ENCODE measurements around the gene STRC. TPM values are rescaled to one million over a fixed set of nuclear protein-coding genes. Genes with fewer than 3 reads are reported as not detected.
"Not testable (repeated sequence)": the region's sequence is repeated elsewhere in the genome, so short reads cannot be mapped to it uniquely, and the experiment has no call there.

Gene STRC
- total RNA-seq (under 1 TPM; 0.45 to 0.90 TPM), polyA plus RNA-seq (1 to 10 TPM in 1 of 2 donors, not detected in 1; 1.2 TPM)
- long read RNA-seq, donor 1, partial matches to known transcripts = 0 of 2 reads
- long read RNA-seq, donor 1, other reads (novel, unspliced or antisense) = 2 of 2 reads
- long read RNA-seq, donor 2 = 0 reads

DNA sequence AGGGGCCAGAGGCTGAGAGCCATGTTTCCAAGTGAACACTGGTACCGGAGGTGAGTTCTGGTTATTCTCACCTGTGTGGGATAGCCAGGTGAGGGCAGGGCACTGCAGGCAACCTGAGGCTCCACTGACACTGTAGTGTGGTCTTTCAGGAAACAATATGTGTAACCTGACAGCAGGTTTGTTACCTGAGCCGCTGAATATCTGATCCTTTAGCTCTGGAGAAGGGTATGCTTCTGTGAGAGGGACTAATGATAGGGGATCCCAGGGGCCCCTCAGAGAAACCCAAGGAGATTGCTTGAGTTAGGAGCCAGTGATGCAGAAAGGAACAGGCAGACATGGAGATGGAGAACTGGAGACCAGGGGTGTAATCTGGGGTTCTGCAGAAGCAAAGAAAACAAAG, at the start of gene STRC:
Gene STRC, minus strand, starts transcription at position 101 of the 400 bp plus-strand sequence. Its CDS starts 78 bp downstream, at position 23.
- intact Hi-C loops (cut with DNase I); H3K9me3 ChIP-seq (ENCODE audit: control insufficient read depth, low read length); H3K4me1 ChIP-seq (ENCODE audit: control insufficient read depth in 1 of 2, insufficient read depth in 2 of 2, low read length in 2 of 2); DNase-seq; H3K36me3 ChIP-seq (ENCODE audit: control insufficient read depth in 1 of 2, insufficient read depth in 2 of 2, low read length in 1 of 2); ATAC-seq (ENCODE audit: low FRiP score); H3K27me3 ChIP-seq (ENCODE audit: control insufficient read depth in 1 of 2, insufficient read depth in 2 of 2, low read length in 1 of 2); H3K4me3 ChIP-seq (ENCODE audit: low read length in 2 of 2); H3K27ac ChIP-seq (ENCODE audit: low read depth in 1 of 2, low read length in 2 of 2): not testable (repeated sequence)
- no CpG with 5 or more reads among the region's 2 CpGs for WGBS, 2 donors

DNA sequence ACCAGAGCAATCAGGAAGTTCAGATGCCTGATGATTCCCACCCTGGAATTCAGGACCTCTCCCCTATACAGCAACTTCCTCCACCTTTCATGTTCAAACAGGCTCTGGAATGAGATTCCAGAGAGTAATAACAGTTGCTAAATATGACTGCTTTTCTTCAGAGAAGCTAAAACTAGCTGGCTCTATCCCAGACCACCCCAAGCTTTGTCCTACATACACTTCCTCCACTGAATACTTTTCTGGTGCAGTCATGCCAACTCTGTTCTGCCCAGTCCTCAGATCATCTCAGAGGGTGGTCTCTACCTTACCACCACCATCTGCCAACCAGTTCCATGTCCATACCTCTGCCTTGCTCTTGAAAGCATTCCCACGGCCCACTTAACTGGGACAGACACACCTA, 47.6 kb upstream of the STRC start:
- H3K27ac ChIP-seq (ENCODE audit: low read depth in 1 of 2, low read length in 2 of 2); H3K9me3 ChIP-seq (ENCODE audit: control insufficient read depth, low read length); ATAC-seq (ENCODE audit: low FRiP score); H3K36me3 ChIP-seq (ENCODE audit: control insufficient read depth in 1 of 2, insufficient read depth in 2 of 2, low read length in 1 of 2); H3K4me1 ChIP-seq (ENCODE audit: control insufficient read depth in 1 of 2, insufficient read depth in 2 of 2, low read length in 2 of 2); H3K27me3 ChIP-seq (ENCODE audit: control insufficient read depth in 1 of 2, insufficient read depth in 2 of 2, low read length in 1 of 2); H3K4me3 ChIP-seq (ENCODE audit: low read length in 2 of 2); DNase-seq; intact Hi-C loops (cut with DNase I): not testable (repeated sequence)
- WGBS, 2 donors = no CpG with 5 or more reads among the region's 1 CpG

DNA sequence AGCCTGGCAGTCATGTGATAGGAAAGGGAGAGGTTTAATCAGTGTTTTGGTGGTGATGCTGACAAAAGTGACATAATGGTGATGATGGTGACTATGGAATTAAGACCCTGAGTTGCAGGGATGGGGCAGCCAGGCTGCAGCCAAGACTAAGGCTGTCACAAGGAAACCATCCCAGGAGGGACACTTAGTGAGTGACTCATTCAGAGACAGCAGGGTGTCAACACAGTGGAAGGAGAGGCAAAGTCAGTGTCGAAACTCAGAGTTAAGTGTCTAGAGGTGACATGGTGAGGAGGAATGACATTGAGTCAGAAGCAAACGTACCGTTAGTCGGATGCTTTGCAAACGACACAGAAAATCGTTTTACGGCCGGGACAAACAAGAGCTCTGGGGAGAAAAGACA, 44.7 kb upstream of the STRC start:
- H3K9me3 ChIP-seq (ENCODE audit: control insufficient read depth, low read length); intact Hi-C loops (cut with DNase I); H3K27ac ChIP-seq (ENCODE audit: low read depth in 1 of 2, low read length in 2 of 2); ATAC-seq (ENCODE audit: low FRiP score); H3K36me3 ChIP-seq (ENCODE audit: control insufficient read depth in 1 of 2, insufficient read depth in 2 of 2, low read length in 1 of 2); H3K4me1 ChIP-seq (ENCODE audit: control insufficient read depth in 1 of 2, insufficient read depth in 2 of 2, low read length in 2 of 2); H3K27me3 ChIP-seq (ENCODE audit: control insufficient read depth in 1 of 2, insufficient read depth in 2 of 2, low read length in 1 of 2); DNase-seq; H3K4me3 ChIP-seq (ENCODE audit: low read length in 2 of 2): not testable (repeated sequence)
- WGBS, 2 donors = no CpG with 5 or more reads among the region's 8 CpGs

DNA sequence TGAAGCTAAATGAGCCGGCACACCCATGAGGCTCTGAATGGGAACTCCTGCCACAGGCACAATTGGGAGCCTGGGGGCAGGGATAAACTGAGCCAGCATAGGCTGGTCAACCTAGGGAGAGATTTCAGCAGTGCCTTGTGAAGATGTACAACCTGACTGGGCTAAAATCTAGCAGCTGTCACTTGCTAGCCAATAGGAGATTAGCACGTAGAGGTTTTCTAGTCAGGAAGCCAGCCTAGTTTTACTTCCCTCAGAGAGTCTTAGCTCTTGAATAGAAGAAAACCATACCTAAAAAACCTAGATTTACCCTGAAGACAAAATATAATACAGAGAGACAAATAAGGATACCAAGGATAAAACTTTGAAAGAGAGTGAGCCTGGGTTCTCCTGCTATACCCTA, 43.7 kb upstream of the STRC start:
- WGBS, 2 donors = 93 to 100% methylated on average over 1 of the region's 2 CpGs
- ATAC-seq (ENCODE audit: low FRiP score); H3K36me3 ChIP-seq (ENCODE audit: control insufficient read depth in 1 of 2, insufficient read depth in 2 of 2, low read length in 1 of 2); intact Hi-C loops (cut with DNase I); H3K4me3 ChIP-seq (ENCODE audit: low read length in 2 of 2); H3K9me3 ChIP-seq (ENCODE audit: control insufficient read depth, low read length); H3K27ac ChIP-seq (ENCODE audit: low read depth in 1 of 2, low read length in 2 of 2); H3K4me1 ChIP-seq (ENCODE audit: control insufficient read depth in 1 of 2, insufficient read depth in 2 of 2, low read length in 2 of 2); H3K27me3 ChIP-seq (ENCODE audit: control insufficient read depth in 1 of 2, insufficient read depth in 2 of 2, low read length in 1 of 2); DNase-seq: not testable (repeated sequence)

DNA sequence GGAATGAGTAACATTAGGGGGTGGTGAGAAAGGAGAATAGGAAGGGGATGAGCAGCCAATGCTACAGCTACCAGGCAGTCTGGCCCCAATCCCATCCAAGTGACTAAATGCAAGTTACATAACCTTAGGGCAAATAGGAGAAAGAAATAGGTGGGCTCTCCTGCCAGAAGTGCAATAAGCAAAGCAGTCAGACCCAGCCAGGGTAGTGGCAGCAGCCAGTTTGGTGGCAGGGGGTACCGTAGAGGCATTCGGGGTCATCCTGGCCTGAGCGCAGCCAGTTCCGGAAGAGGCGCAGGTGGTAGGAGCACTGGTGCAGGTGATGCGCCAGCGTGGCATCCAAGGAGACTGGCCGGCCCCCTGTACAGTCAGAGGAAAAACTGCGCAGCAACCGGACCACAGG, 41.1 kb upstream of the STRC start:
- H3K9me3 ChIP-seq (ENCODE audit: control insufficient read depth, low read length); intact Hi-C loops (cut with DNase I); H3K27me3 ChIP-seq (ENCODE audit: control insufficient read depth in 1 of 2, insufficient read depth in 2 of 2, low read length in 1 of 2); H3K4me1 ChIP-seq (ENCODE audit: control insufficient read depth in 1 of 2, insufficient read depth in 2 of 2, low read length in 2 of 2); H3K36me3 ChIP-seq (ENCODE audit: control insufficient read depth in 1 of 2, insufficient read depth in 2 of 2, low read length in 1 of 2); H3K27ac ChIP-seq (ENCODE audit: low read depth in 1 of 2, low read length in 2 of 2); H3K4me3 ChIP-seq (ENCODE audit: low read length in 2 of 2); ATAC-seq (ENCODE audit: low FRiP score); DNase-seq: not testable (repeated sequence)
- 90% methylated on average over 7 of the region's 10 CpGs; no CpG with 5 or more reads in 1 of the 2 donors for WGBS, 2 donors

DNA sequence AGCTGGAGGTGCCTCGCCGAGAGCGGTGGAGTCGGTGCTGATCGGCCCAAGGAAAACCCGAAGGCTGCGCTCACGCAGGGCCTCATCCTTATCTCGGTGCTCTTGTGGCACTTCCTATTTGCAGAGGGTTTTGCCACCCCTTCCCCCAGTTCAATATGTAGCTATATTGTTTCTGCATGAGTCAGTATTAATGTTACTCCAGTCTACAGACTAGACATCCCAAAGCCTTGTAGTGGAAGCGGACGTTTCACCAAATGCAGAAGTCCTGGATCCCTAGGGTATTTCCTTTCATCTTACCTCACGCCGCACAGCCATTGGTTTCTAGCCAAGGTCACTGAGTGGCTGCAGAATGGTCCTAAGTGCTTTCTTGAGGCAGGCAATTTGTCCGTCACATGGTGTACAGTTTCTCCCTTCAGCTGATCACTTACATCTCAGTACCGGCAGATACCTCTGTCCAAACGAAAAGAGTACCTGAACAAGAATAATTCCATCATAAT, 30.9 kb upstream of the STRC start:
- DNase-seq; H3K27ac ChIP-seq (ENCODE audit: low read depth in 1 of 2, low read length in 2 of 2); H3K9me3 ChIP-seq (ENCODE audit: control insufficient read depth, low read length); H3K4me1 ChIP-seq (ENCODE audit: control insufficient read depth in 1 of 2, insufficient read depth in 2 of 2, low read length in 2 of 2); H3K27me3 ChIP-seq (ENCODE audit: control insufficient read depth in 1 of 2, insufficient read depth in 2 of 2, low read length in 1 of 2); H3K4me3 ChIP-seq (ENCODE audit: low read length in 2 of 2); intact Hi-C loops (cut with DNase I); H3K36me3 ChIP-seq (ENCODE audit: control insufficient read depth in 1 of 2, insufficient read depth in 2 of 2, low read length in 1 of 2); ATAC-seq (ENCODE audit: low FRiP score): not testable (repeated sequence)
- WGBS, 2 donors = 94 to 99% methylated on average over 15 to 16 of the region's 16 CpGs

DNA sequence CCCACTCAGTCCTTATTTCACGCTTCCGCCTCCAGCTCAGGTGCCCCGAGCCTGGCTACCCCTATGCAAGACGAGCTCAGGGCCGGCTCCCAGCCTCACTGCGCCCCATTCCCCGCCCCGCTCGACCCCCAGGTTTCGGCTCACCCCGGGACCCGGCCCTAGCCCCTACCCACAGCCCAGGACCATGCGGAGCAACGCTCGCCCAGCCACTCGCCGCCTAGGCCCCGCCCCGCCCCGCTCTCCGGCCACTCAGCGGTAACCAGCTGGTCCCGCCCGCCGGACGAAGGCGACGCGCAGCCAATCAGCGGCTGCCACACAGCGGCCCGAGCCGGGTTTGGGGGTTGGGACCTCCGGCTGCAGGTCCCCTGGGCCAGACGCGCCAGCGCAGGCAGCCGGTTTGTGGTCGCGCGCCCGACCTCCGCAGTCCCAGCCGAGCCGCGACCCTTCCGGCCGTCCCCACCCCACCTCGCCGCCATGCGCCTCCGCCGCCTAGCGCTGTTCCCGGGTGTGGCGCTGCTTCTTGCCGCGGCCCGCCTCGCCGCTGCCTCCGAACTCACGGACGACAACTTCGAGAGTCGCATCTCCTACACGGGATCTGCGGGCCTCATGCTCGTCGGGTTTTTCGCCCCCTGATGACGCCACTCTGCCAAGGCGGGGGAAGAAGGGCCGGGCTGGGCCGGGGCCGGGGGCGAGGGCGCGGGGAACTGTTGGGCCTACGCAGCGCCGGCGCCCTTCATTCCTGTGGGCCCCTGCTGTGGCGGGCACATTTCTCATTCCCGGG, 30.2 kb upstream of the STRC start, which contains the start of gene CATSPER2:
Gene CATSPER2, minus strand, starts transcription at position 196 of the 781 bp plus-strand sequence. CDS start 783 bp downstream, outside the sequence.
- 77 to 79% methylated on average over 56 to 85 of the region's 85 CpGs for WGBS, 2 donors
- no peaks in the 10 kb centered on the region for H3K27me3 ChIP-seq (ENCODE audit: control insufficient read depth in 1 of 2, insufficient read depth in 2 of 2, low read length in 1 of 2)
- H3K9me3 ChIP-seq (ENCODE audit: control insufficient read depth, low read length) = no peaks in the 10 kb centered on the region
- H3K4me1 ChIP-seq (ENCODE audit: control insufficient read depth in 1 of 2, insufficient read depth in 2 of 2, low read length in 2 of 2) = no peaks in the 10 kb centered on the region
- H3K36me3 ChIP-seq (ENCODE audit: control insufficient read depth in 1 of 2, insufficient read depth in 2 of 2, low read length in 1 of 2) = no peaks in the 10 kb centered on the region
- H3K4me3 ChIP-seq (ENCODE audit: low read length in 2 of 2) = no peak within 1 kb of the TSS
- DNase-seq (peak in 1 of 2 donors; percentile 71), ATAC-seq (ENCODE audit: low FRiP score) (no peak)
- no peak within 1 kb of the TSS for H3K27ac ChIP-seq (ENCODE audit: low read depth in 1 of 2, low read length in 2 of 2)
- intact Hi-C loops (cut with DNase I) = no loop called here

DNA sequence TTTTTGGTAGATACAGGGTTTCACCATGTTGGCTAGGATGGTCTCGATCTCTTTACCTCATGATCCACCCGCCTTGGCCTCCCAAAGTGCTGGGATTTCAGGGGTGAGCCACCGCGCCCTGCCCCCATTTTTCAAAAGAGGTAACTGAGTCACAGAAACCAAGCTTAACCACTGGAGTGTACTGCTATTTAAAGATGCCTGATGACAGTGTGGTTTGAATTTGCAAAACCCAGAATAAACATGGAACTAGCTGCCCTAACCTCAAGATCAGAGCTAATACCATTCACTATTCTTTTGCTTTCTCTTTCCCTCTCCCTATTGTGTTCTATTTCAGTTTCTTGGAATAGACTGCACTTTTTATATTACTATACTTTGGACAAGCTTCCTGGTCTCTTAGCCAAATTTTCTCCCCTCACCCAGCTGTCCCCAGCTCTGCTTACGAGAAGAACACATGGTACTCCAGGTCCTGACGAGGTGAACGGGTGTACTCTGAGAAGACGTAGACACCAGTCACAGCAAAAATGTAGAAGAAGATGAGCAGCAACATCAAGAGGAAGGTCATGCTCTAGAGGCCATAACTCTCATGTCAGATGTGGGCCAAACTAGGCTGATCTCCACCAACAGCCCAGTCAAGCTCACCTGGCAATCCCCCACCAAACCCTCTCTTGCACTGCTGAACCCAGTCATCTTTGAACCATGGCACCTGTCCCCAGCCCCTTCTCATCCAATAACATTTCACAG, 20.0 kb upstream of the STRC start:
- H3K4me3 ChIP-seq (ENCODE audit: low read length in 2 of 2); H3K9me3 ChIP-seq (ENCODE audit: control insufficient read depth, low read length); ATAC-seq (ENCODE audit: low FRiP score); DNase-seq; H3K27ac ChIP-seq (ENCODE audit: low read depth in 1 of 2, low read length in 2 of 2); H3K4me1 ChIP-seq (ENCODE audit: control insufficient read depth in 1 of 2, insufficient read depth in 2 of 2, low read length in 2 of 2); intact Hi-C loops (cut with DNase I); H3K27me3 ChIP-seq (ENCODE audit: control insufficient read depth in 1 of 2, insufficient read depth in 2 of 2, low read length in 1 of 2); H3K36me3 ChIP-seq (ENCODE audit: control insufficient read depth in 1 of 2, insufficient read depth in 2 of 2, low read length in 1 of 2): not testable (repeated sequence)
- 87 to 91% methylated on average over 8 of the region's 8 CpGs for WGBS, 2 donors
